Upper lobe of right lung (tissue), 1 donor: Measurements from ENCODE around the gene ACTN2. TPM values are rescaled to one million over a fixed set of nuclear protein-coding genes. Genes with fewer than 3 reads are reported as not detected.

Experiments
- ATAC-seq: fragments of 200-7000 bp; cut with Tn5 transposase; one replicate; pipeline ENCODE4 v1.9.1; 2020; ENCODE audit warnings: mild to moderate bottlenecking, moderate library complexity
- DNase-seq: peaks from one replicate; pipeline ENCODE4 v3.0.0-alpha.2; 2020
- H3K27ac ChIP-seq: fragments of 200-600 bp; one replicate; pipeline ENCODE4 v1.8.0; 2022
- H3K27me3 ChIP-seq: fragments of 200-600 bp; one replicate; pipeline ENCODE4 v1.8.0; 2022; ENCODE audit warnings: mild to moderate bottlenecking
- H3K36me3 ChIP-seq: fragments of 200-600 bp; one replicate; pipeline ENCODE4 v1.8.0; 2022
- H3K4me1 ChIP-seq: fragments of 200-600 bp; one replicate; pipeline ENCODE4 v1.8.0; 2022
- H3K4me3 ChIP-seq: fragments of 200-600 bp; one replicate; pipeline ENCODE4 v1.8.0; 2022; ENCODE audit warnings: mild to moderate bottlenecking
- H3K9me3 ChIP-seq: fragments of 200-600 bp; one replicate; pipeline ENCODE4 v1.8.0; 2022
- intact Hi-C: fragments of 100-400 bp; cut with DNase I; formaldehyde crosslinking; loops from one replicate; pipeline ENCODE4 v1.11.0; 2022
- total RNA-seq: library from RNA; stranded (reverse); fragmentation: NEBNext Ultra II Directional; extraction: Animal tissue kit (Norgen Biotek cat#: 25700); gene quantifications from one replicate; pipeline ENCODE4 v1.2.1, GENCODE V29; 2021
- TF ChIP-seq, protein P1 (sequence below): fragments of 200-600 bp; IDR thresholded peaks from one replicate; pipeline ENCODE4 v1.8.0; 2022; ENCODE audit warnings: antibody characterized with exemption
- donor health status: DM: no; HTN: yes; CAD: no; lungs with severe emphysema.

Gene ACTN2
- total RNA-seq, 1 donor from 2014 or later = 2.8 TPM

DNA sequence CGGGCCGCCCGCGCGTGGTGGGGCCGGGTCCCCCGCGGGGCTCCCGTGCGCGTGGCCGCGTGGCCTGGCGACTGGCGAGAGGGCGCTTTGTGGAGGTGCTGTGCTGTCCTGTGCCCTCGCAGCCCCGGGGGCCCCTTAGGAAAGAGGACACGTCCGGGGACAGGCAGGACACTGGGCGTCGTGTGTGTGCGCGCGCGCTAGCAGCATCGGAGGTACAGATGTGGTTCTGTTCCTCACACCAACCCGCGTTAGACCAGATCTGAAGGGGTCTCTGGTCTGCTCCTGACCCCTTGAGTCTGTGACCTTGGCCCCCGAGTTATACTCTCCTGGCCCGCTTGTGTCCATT is 489 bp downstream of the ACTN2 start:
- Histone ChIP-seq H3K9me3 (no peaks in the 10 kb centered on the region), H3K36me3 (no peaks in the 10 kb centered on the region), H3K4me1 (peaks cover 5% of the 10 kb centered on the region), H3K4me3 (peak overlapping the region; percentile 51), H3K27me3 (peaks cover 29% of the 10 kb centered on the region), H3K27ac (no peak overlapping the region)
- peak; percentile 41 for ATAC-seq
- DNase-seq = peak; percentile 61
- TF ChIP-seq, protein P1, sequence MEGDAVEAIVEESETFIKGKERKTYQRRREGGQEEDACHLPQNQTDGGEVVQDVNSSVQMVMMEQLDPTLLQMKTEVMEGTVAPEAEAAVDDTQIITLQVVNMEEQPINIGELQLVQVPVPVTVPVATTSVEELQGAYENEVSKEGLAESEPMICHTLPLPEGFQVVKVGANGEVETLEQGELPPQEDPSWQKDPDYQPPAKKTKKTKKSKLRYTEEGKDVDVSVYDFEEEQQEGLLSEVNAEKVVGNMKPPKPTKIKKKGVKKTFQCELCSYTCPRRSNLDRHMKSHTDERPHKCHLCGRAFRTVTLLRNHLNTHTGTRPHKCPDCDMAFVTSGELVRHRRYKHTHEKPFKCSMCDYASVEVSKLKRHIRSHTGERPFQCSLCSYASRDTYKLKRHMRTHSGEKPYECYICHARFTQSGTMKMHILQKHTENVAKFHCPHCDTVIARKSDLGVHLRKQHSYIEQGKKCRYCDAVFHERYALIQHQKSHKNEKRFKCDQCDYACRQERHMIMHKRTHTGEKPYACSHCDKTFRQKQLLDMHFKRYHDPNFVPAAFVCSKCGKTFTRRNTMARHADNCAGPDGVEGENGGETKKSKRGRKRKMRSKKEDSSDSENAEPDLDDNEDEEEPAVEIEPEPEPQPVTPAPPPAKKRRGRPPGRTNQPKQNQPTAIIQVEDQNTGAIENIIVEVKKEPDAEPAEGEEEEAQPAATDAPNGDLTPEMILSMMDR = no peak
- intact Hi-C loops = no loop called here

DNA sequence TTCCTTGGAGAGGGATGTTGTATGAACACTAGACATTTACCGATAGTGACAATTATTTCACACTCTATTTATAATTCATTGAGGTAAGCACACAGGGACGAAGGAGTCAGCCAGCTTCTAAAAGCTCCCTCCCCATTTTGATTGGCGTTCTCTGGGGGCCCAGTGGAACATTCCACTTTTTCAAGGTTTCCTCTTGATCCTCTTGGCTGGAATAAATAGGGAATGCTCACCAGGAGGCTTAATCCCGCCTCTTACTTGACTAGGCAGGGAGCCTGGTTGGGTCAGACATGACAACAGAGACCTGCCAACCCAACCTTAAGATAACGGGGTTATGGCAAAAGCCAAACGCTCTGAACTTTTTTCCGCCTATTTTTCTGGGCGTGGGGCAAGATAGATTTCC is 974 bp downstream of the ACTN2 start:
- ATAC-seq (no peak), DNase-seq (no peak)
- Histone ChIP-seq H3K4me3 (peak overlapping the region; percentile 51), H3K9me3 (no peaks in the 10 kb centered on the region), H3K4me1 (peaks cover 5% of the 10 kb centered on the region), H3K27ac (no peak overlapping the region), H3K36me3 (no peaks in the 10 kb centered on the region), H3K27me3 (peaks cover 29% of the 10 kb centered on the region)
- intact Hi-C loops = no loop called here
- TF ChIP-seq, protein P1 = no peak

DNA sequence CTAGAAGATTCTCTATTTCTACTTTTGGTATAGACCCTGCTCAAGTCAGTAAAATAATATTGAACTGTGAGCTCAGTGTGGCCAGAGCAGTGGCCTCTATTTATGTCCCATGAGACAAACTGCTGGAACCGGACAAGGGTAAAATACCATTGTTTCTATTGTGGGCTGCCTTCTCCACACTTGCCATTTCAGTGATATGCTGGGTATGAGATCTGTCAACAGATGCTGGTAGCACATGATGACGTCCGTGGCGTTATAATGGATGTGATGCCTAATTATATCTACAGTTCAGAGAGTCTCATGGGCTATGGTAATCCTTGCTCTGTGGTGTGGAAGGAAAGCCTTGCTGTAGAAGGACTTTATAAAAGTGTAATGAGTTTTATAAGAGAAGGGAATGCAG is 2.4 kb downstream of the ACTN2 start:
- no peaks in the 10 kb centered on the region for H3K9me3 ChIP-seq
- TF ChIP-seq, protein P1 = no peak
- intact Hi-C loops = no loop called here
- H3K36me3 ChIP-seq = no peaks in the 10 kb centered on the region
- ATAC-seq (no peak), DNase-seq (no peak)
- H3K4me3 ChIP-seq = no peak overlapping the region
- no peak overlapping the region for H3K27ac ChIP-seq
- peaks cover 29% of the 10 kb centered on the region for H3K27me3 ChIP-seq
- peaks cover 5% of the 10 kb centered on the region for H3K4me1 ChIP-seq

DNA sequence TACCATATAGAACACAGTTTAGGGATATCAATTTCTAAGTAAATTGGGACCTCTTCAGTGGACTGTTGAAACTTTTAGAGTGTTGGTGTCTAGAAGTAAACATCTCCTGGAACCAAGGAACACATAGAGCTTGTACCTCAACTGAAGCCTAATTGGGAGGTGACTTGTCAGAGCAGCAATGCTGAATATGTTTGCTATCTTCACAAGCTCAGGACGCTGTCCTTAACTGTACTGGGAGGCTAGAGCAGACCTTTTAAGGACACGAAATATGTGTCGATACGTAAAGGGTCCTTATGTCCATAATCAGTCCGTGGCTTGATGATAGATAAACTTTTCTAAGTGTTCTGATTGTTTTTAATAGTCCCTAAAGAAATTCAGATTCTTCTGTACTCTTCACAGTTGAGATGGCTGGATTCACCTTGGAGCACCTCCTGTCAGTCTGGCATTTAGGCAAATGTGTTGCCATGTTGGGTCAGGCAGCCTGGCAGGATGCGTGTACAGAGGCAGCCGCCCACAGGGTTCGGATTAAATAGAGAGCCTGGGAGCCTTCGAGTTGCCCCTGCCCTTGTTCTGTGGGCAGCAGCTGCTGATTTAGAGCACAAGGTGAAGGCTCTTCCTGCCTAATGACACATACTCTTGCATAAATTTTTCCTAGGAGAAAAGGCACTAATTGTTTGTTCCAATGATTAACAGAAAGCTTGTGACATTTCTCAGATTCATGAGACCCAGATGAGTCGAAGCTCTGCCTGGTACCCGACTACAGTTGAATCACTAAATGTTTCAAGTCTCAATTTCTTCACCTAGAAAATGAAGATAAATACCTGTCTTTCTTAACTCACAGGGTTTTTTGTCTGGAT is 3.6 kb downstream of the ACTN2 start:
- H3K9me3 ChIP-seq = no peaks in the 10 kb centered on the region
- H3K4me1 ChIP-seq = peaks cover 5% of the 10 kb centered on the region
- no peaks in the 10 kb centered on the region for H3K36me3 ChIP-seq
- intact Hi-C loops = no loop called here
- no peak for ATAC-seq
- DNase-seq = no peak
- peaks cover 29% of the 10 kb centered on the region for H3K27me3 ChIP-seq
- TF ChIP-seq, protein P1 = no peak
- no peak overlapping the region for H3K27ac ChIP-seq
- no peak overlapping the region for H3K4me3 ChIP-seq

DNA sequence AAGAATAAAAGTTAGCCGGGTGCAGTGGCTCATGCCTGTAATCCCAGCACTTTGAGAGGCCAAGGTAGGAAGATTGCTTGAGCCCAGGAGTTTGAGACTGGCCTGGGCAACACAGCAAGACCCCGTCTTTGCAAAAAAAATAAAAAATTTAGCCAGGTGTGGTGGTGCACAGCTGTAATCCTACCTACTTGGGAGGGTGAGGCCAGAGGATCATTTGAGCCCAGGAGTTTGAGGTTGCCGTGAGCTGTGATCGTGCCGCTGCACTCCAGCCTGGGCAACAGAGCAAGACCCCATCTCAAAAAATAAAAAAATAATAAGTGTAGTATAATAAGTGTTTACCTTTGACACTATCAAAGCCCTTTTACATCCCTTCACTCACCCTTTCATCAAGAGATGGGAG is 5.0 kb downstream of the ACTN2 start:
- intact Hi-C loops = no loop called here
- H3K27ac ChIP-seq = no peak overlapping the region
- peaks cover 29% of the 10 kb centered on the region for H3K27me3 ChIP-seq
- TF ChIP-seq, protein P1 = no peak
- DNase-seq (no peak), ATAC-seq (no peak)
- H3K9me3 ChIP-seq = no peaks in the 10 kb centered on the region
- no peak overlapping the region for H3K4me3 ChIP-seq
- no peaks in the 10 kb centered on the region for H3K36me3 ChIP-seq
- H3K4me1 ChIP-seq = peaks cover 5% of the 10 kb centered on the region
